ENCODE data around the gene RALGAPA2. TPM values are rescaled to one million over a fixed set of nuclear protein-coding genes. Genes with fewer than 3 reads are reported as not detected.
"Not testable (repeated sequence)": the region's sequence is repeated elsewhere in the genome, so short reads cannot be mapped to it uniquely, and the experiment has no call there.

The RALGAPA2 gene
- total RNA-seq, 2 experiments from 2014 or later, result 20.2 to 26.4 TPM

DNA sequence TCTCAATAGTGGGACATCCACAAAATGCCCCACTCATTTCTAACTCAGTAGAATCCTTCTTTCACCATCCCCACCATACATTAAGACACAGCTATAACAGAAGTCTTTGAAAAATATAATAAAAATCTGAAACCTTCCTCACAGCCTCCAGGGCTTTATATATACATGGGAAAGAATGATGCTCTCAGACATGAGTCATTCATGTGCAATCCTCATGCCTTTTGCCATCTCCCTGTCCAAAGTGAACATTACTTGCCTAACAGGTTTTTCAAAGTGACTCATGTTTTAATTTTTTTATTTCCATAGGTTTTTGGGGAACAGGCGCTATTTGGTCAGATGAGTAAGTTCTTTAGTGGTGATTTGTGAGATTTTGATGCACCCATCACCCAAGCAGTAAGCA is 162.7 kb downstream of the RALGAPA2 start:
- no peak overlapping the region for H3K4me3 Mint-ChIP-seq
- H3K27me3 Mint-ChIP-seq, result no peaks in the 10 kb centered on the region
- peaks cover 13% of the 10 kb centered on the region for H3K36me3 Mint-ChIP-seq (ENCODE audit: low read depth)
- H3K27ac Mint-ChIP-seq, result no peak overlapping the region
- ChIA-PET CTCF (interaction anchor here (0.6 kb wide), 1 partner anchor 366 kb away, joined by 5 read pairs; no protein-coding TSS in a partner anchor), POLR2A (no interaction called here)
- no peak for DNase-seq
- peaks cover 36% of the 10 kb centered on the region for H3K4me1 Mint-ChIP-seq
- no peaks in the 10 kb centered on the region for H3K9me3 Mint-ChIP-seq (ENCODE audit: low read depth)
- ATAC-seq, result peak; percentile 40
- intact Hi-C loops (cut with DNase I, micrococcal nuclease), result no loop called here

DNA sequence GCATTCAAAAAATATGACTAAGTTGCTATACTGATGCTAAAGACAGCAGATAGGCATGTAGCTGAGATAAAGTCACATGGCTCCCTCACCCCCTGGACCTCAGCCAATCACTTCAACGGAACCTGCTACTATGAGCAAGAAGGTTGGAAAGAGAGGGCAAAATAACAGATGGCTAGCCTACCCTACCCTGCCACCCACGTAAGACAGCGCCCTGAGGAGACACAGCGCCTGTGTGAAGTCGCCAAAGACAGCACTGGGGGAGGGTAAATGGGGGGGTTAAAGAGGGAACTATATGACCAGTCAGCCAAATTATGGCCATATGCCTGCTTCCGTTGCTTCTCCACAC is 163.2 kb downstream of the RALGAPA2 start:
- DNase-seq, result peak; percentile 10
- Mint-ChIP-seq H3K4me1 (peaks cover 36% of the 10 kb centered on the region), H3K9me3 (ENCODE audit: low read depth) (no peaks in the 10 kb centered on the region), H3K36me3 (ENCODE audit: low read depth) (peaks cover 17% of the 10 kb centered on the region), H3K27ac (no peak overlapping the region), H3K4me3 (no peak overlapping the region), H3K27me3 (no peaks in the 10 kb centered on the region)
- POLR2A ChIA-PET, result no interaction called here
- intact Hi-C loops (cut with DNase I, micrococcal nuclease), result no loop called here
- CTCF ChIA-PET, result interaction anchor here (0.8 to 0.9 kb wide), 2 partner anchors 15 to 23 kb away, joined by 3 to 4 read pairs; no protein-coding TSS in a partner anchor
- ATAC-seq, result no peak

DNA sequence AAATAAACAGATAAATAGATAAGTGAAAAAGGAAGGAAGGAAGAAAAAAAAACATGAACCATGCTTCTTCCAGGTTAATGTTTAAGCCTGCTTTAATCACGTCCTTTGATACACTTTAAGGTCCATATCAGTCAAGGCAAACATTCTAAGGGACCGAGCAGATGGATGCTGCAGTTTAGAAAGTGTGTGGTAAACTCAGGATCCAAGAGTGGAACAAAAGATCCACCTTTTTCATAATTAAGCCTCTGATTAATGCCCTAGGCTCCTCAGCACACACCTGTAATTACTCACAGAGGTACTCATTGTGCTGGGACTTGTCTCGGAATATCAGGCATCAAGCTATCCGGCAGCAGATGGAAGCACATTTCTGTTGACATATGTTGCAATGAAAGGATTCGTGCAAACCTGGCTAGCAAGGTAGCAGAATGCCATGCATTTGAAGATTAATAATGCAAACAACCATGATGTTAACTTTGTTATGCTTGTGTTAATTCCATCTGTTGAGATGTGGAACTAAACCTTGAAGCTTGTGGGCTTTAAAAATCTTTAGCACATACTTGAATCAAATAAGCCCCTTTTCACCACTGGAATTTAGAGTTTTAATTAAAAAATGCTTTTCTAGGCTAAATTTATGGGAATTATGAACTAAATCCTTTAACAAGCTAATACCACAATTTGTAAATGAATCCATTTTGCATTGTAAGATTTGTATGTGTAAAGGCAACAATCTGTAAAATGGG is 163.7 kb downstream of the RALGAPA2 start:
- Mint-ChIP-seq H3K9me3 (ENCODE audit: low read depth) (no peaks in the 10 kb centered on the region), H3K4me1 (peaks cover 36% of the 10 kb centered on the region), H3K36me3 (ENCODE audit: low read depth) (peaks cover 20% of the 10 kb centered on the region), H3K4me3 (no peak overlapping the region), H3K27ac (no peak overlapping the region), H3K27me3 (no peaks in the 10 kb centered on the region)
- ChIA-PET POLR2A (no interaction called here), CTCF (interaction anchor here (0.8 to 0.9 kb wide), 2 partner anchors 15 to 22 kb away, joined by 3 to 4 read pairs; no protein-coding TSS in a partner anchor)
- DNase-seq, result no peak
- intact Hi-C loops (cut with DNase I, micrococcal nuclease), result no loop called here
- ATAC-seq, result no peak

DNA sequence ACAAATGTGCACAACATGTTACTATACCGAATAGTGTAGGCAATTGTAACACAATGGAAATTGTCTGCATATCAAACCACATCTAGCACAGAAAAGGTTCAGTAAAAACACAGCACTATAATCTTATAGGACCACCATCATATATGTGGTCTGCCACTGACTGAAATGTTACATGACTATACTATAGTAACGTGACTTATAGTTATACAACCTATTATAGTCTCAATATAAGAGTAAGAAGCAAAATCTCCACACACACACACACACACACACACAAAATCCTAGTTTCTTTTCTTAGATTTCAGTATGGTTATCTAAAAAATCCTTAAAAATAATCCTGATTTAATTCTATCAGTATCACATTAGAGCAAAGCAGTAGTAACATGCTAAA is 164.6 kb downstream of the RALGAPA2 start:
- DNase-seq (no peak), ATAC-seq (no peak)
- H3K4me3 Mint-ChIP-seq, result no peak overlapping the region
- CTCF ChIA-PET, result no interaction called here
- no peaks in the 10 kb centered on the region for H3K9me3 Mint-ChIP-seq (ENCODE audit: low read depth)
- no peak overlapping the region for H3K27ac Mint-ChIP-seq
- POLR2A ChIA-PET, result no interaction called here
- no peaks in the 10 kb centered on the region for H3K27me3 Mint-ChIP-seq
- intact Hi-C loops (cut with DNase I, micrococcal nuclease), result loop anchor here (2.0 kb wide), 2 partner anchors 19 to 51 kb away; no protein-coding TSS in a partner anchor
- peaks cover 26% of the 10 kb centered on the region for H3K36me3 Mint-ChIP-seq (ENCODE audit: low read depth)
- peaks cover 36% of the 10 kb centered on the region for H3K4me1 Mint-ChIP-seq

DNA sequence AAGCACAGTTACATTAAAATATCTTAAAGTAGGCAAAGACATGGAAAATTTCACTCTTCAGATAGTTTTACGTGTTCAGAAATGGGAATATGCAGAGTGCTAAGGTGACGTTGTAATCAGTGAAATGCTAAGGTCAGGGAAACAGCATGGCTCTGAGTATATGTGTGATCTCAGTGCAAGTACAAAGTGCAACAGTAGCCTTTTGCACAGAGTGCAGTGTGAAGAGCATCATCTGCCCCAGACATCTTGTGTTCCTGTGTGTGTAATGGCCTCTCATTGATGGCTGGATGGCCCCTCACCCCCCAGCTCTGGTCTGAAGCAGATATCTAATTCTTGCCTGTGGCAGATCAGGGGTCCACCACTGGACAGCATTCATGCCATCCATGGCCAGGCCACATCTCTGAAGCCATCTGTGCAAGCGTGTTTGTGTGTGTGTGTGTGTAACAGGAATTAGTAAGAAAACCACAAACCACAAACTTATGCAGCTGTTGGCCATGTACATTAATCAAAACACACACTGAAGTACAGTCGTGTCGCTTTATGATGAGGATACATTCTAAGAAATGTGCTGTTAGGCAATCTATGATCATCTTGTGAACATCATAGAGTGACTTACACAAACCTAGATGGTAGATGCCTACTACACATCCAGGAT is 165.1 kb downstream of the RALGAPA2 start:
- peak; percentile 68 for ATAC-seq
- Mint-ChIP-seq H3K27me3 (no peaks in the 10 kb centered on the region), H3K27ac (no peak overlapping the region), H3K4me3 (no peak overlapping the region), H3K9me3 (ENCODE audit: low read depth) (no peaks in the 10 kb centered on the region), H3K4me1 (peaks cover 36% of the 10 kb centered on the region), H3K36me3 (ENCODE audit: low read depth) (peaks cover 29% of the 10 kb centered on the region)
- CTCF ChIA-PET, result no interaction called here
- peak; percentile 14 for DNase-seq
- intact Hi-C loops (cut with DNase I, micrococcal nuclease), result loop anchor here (2.0 kb wide), 2 partner anchors 19 to 51 kb away; no protein-coding TSS in a partner anchor
- POLR2A ChIA-PET, result interaction anchor here (1.5 kb wide), 1 partner anchor 50 kb away, joined by 3 read pairs; no protein-coding TSS in a partner anchor

DNA sequence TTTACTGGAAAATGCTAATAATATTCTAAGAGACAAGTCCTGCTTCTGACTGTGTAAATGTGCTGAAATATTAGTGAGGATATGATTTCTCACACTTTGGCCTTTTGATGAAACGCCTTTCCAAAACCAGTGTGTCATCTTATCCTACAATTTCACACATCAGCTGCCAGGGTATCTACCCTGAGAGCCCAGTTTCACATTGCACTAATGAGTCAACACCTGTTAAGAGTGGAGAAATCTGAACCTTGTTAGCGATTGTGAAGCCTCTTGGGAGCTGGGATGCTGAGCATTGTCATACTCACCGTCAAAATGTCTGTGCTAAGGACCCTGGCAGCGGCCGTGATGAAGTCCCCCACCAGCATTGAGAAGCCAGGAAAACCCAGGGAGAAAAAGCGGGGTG is 166.0 kb downstream of the RALGAPA2 start:
- H3K4me1 Mint-ChIP-seq, result peaks cover 36% of the 10 kb centered on the region
- no peak overlapping the region for H3K4me3 Mint-ChIP-seq
- DNase-seq (no peak), ATAC-seq (peak; percentile 71)
- H3K27me3 Mint-ChIP-seq, result no peaks in the 10 kb centered on the region
- no peaks in the 10 kb centered on the region for H3K9me3 Mint-ChIP-seq (ENCODE audit: low read depth)
- H3K27ac Mint-ChIP-seq, result no peak overlapping the region
- POLR2A ChIA-PET, result interaction anchor here (1.5 kb wide), 1 partner anchor 49 kb away, joined by 3 read pairs; no protein-coding TSS in a partner anchor
- H3K36me3 Mint-ChIP-seq (ENCODE audit: low read depth), result peaks cover 29% of the 10 kb centered on the region
- intact Hi-C loops (cut with DNase I, micrococcal nuclease), result loop anchor here (2.0 kb wide), 2 partner anchors 20 to 50 kb away; no protein-coding TSS in a partner anchor
- CTCF ChIA-PET, result no interaction called here

DNA sequence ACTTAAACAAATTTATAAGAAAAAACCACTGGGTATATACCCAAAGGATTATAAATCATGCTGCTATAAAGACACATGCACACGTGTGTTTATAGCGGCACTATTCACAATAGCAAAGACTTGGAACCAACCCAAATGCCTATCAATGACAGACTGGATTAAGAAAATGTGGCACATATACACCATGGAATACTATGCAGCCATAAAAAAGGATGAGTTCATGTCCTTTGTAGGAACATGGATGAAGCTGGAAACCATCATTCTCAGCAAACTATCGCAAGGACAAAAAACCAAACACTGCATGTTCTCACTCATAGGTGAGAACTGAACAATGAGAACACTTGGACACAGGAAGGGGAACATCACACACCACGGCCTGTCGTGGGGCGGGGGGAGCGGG is 169.1 kb downstream of the RALGAPA2 start:
- POLR2A ChIA-PET, result interaction anchor here (0.7 kb wide), 1 partner anchor 806 kb away, joined by 3 read pairs; no protein-coding TSS in a partner anchor
- Mint-ChIP-seq H3K36me3 (ENCODE audit: low read depth) (peaks cover 40% of the 10 kb centered on the region), H3K4me1 (peaks cover 21% of the 10 kb centered on the region)
- H3K4me3 Mint-ChIP-seq; intact Hi-C loops (cut with DNase I, micrococcal nuclease); ATAC-seq; DNase-seq; H3K27me3 Mint-ChIP-seq; CTCF ChIA-PET; H3K9me3 Mint-ChIP-seq (ENCODE audit: low read depth); H3K27ac Mint-ChIP-seq: not testable (repeated sequence)

DNA sequence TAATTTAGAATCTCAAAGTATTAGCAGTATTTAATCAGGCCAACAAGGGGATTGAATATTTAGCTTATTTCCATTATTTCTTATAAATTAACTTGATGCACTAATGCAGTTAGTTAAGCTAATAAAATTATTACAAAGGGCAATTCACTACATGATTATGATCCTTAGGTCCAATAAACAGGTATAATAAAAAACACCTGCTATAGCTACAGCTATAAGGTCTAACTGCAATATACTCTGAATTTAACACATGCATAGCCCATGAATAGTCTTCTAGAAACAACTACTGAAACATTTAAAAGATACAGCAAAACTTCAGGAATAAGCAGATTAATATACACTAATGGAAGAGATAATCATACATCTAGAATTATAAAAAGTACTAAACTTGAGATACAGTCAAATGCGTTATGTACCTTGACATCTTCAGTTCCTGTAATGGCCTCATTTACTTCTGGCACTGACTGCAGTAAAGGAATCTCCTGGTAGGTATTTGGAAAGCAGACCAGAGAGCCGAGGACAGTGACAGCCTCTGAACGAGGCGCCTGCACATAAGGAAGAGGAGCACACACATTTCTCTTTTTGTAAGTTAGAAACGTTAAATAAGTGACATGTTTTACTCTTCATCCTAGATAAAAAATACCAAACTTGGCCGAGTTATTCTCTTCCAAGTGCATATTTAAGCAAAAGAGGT is 176.1 kb downstream of the RALGAPA2 start:
- Mint-ChIP-seq H3K36me3 (ENCODE audit: low read depth) (peaks cover 14% of the 10 kb centered on the region), H3K4me1 (no peaks in the 10 kb centered on the region), H3K27ac (no peak overlapping the region), H3K4me3 (no peak overlapping the region), H3K27me3 (no peaks in the 10 kb centered on the region), H3K9me3 (ENCODE audit: low read depth) (no peaks in the 10 kb centered on the region)
- intact Hi-C loops (cut with DNase I, micrococcal nuclease), result no loop called here
- ATAC-seq (no peak), DNase-seq (no peak)
- POLR2A ChIA-PET, result interaction anchor here (0.7 kb wide), 1 partner anchor 56 kb away, joined by 3 read pairs; no protein-coding TSS in a partner anchor
- CTCF ChIA-PET, result no interaction called here

DNA sequence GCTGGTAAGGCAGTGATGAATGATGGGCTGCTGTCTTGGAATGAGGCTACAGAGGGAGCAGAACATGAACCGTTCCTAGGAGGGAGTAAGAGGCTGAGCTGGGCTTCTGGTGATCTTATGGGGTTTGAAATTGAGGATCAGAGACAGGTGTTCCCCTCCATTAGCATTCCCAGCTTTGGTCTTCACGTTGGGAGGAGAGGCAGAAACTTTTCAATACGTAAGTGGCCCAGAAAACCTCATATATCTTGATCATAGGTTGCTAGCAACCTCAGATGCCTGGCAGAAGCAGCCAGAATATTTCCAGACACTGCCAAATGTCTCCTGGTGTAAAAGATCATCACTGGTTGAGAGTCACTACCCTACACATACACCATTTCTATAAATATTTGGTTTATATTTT is 177.4 kb downstream of the RALGAPA2 start:
- POLR2A ChIA-PET, result no interaction called here
- no peaks in the 10 kb centered on the region for H3K9me3 Mint-ChIP-seq (ENCODE audit: low read depth)
- no peaks in the 10 kb centered on the region for H3K4me1 Mint-ChIP-seq

DNA sequence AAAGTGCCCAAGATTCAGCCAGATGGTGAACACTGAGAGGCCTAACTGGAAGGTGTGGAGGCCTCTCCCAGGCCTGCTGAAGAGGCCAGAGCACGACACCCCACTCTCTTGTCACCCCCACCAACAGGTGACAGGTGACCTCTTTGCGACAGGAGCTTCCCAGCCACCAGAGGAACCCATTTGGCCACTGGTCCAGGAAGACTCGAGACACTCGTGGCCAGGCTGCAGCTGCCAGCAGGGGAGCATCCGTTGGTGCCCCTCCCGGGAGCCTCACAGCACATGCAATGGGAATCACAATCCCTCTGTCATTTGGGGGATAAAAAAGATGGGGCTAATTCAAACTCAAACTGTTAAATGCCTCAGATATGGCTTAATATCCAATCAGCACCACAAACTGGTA is 181.2 kb downstream of the RALGAPA2 start:
- Mint-ChIP-seq H3K4me3 (no peak overlapping the region), H3K9me3 (ENCODE audit: low read depth) (no peaks in the 10 kb centered on the region), H3K27ac (no peak overlapping the region), H3K27me3 (no peaks in the 10 kb centered on the region), H3K36me3 (ENCODE audit: low read depth) (peaks cover 9% of the 10 kb centered on the region), H3K4me1 (no peaks in the 10 kb centered on the region)
- CTCF ChIA-PET, result no interaction called here
- intact Hi-C loops (cut with DNase I, micrococcal nuclease), result no loop called here
- POLR2A ChIA-PET, result no interaction called here
- ATAC-seq (no peak), DNase-seq (no peak)

More for the DNA sequence above, 177.4 kb downstream of the RALGAPA2 start:
- CTCF ChIA-PET, result interaction anchor here (0.7 to 1.1 kb wide), 3 partner anchors 26 to 1859 kb away, joined by 3 to 4 read pairs (median 3); no protein-coding TSS in a partner anchor
- intact Hi-C loops (cut with DNase I, micrococcal nuclease), result no loop called here
- Mint-ChIP-seq H3K4me3 (no peak overlapping the region), H3K36me3 (ENCODE audit: low read depth) (peaks cover 15% of the 10 kb centered on the region), H3K27me3 (no peaks in the 10 kb centered on the region), H3K27ac (no peak overlapping the region)
- no peak for ATAC-seq
- DNase-seq, result no peak

DNA sequence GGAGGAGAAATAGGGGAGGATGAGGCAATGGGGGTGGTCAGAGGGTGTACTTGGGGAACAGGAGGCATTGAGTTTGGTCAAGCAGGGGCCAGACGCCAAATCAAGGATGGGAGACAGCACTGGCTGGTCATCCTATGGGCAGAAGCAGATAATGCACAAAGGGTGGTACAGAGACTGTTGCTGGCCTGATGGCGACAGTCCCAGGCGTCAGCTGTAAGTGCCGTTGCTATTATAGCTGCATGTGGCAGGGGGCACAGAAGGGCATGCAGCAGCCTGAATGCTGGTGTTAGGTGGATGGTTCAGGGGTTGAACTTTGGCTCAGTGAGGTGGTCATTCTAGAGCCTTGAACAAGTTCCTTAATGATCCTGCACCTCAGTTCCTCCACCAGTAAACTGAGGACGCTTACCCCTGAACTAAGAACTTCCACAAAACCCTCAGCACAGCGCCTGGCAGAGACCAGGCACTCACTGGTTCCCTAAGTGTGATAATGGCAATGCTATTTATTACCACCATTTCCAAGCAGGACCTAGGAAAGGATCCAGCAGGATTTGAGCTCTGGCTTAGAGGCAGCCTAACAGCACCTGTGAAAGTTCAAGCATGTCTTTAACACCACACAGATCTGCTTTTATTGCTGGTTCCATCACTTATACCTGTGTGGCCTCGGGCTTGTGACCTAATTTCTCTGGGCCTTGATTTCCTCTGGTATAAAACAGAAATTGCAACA is 181.9 kb downstream of the RALGAPA2 start:
- Mint-ChIP-seq H3K9me3 (ENCODE audit: low read depth) (no peaks in the 10 kb centered on the region), H3K27ac (no peak overlapping the region), H3K36me3 (ENCODE audit: low read depth) (peaks cover 11% of the 10 kb centered on the region), H3K4me1 (no peaks in the 10 kb centered on the region), H3K27me3 (no peaks in the 10 kb centered on the region), H3K4me3 (no peak overlapping the region)
- DNase-seq (no peak), ATAC-seq (no peak)
- POLR2A ChIA-PET, result no interaction called here
- CTCF ChIA-PET, result no interaction called here
- intact Hi-C loops (cut with DNase I, micrococcal nuclease), result no loop called here

Measured in activated CD4-positive, alpha-beta T cell treated with anti-CD3 and anti-CD28 coated beads for 36 hours (primary cell).